ENCODE data around the gene MAMDC2. TPM values are rescaled to one million over a fixed set of nuclear protein-coding genes. Genes with fewer than 3 reads are reported as not detected.

MAMDC2 gene
- total RNA-seq, 1 donor from 2014 or later: 211 TPM

DNA sequence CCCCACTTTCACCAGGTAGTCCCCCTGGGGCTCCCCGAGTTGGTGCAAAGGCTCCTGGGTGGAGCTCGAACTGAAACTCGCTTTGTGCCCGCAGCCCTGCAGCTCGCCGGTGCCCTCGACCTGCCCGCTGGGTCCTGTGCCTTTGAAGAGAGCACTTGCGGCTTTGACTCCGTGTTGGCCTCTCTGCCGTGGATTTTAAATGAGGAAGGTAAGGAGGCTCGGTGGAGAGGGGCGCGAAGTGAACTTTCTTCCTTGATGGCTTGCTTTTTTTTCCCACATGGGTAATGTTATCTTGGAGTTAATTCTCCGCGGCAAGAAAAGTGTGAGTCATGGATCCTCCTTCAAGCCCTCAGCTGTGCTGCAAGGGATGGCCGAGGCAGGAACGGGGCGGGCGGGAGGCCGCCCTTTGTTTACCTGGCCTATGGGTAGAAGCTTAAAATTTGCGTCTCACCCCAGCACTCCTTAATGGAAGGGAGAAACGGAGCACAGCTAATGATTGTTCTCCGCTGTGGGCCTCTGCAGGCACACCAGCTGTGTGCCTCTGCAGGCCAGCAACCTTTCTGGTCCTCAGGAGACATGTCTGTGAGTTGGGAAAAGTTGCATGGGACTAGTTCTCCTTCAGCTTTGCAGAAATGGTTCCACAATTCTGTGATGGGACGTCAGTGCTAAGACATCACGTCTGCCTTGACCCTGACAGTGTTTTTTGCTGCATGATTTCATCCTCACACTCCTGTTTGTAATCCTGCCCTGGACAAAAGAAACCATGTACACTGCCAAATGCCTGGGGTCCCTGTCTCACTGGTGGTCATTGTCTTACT, 1.1 kb downstream of the MAMDC2 start:
- Histone ChIP-seq H3K27ac (ENCODE audit: low read depth, low read length) (peak overlapping the region; percentile 50), H3K4me3 (ENCODE audit: insufficient read depth, low read depth, low read length) (peak overlapping the region; percentile 73), H3K27me3 (ENCODE audit: insufficient read depth, low read length) (no peaks in the 10 kb centered on the region), H3K4me2 (ENCODE audit: low read length) (peak overlapping the region; percentile 96), H3K9me3 (ENCODE audit: insufficient read depth, low read depth, low read length) (no peaks in the 10 kb centered on the region), H2AFZ (ENCODE audit: low read depth, low read length) (peak overlapping the region; percentile 86), H3K4me1 (ENCODE audit: insufficient read depth, low read length) (peaks cover 38% of the 10 kb centered on the region), H3K79me2 (ENCODE audit: insufficient read depth, low read length) (peaks cover 14% of the 10 kb centered on the region), H3K36me3 (ENCODE audit: insufficient read depth, low read length) (no peaks in the 10 kb centered on the region), H3K9ac (ENCODE audit: low read length) (peak overlapping the region; percentile 77), H4K20me1 (ENCODE audit: insufficient read depth, low read length) (no peaks in the 10 kb centered on the region)
- Mint-ChIP-seq H3K9me3 (ENCODE audit: unreplicated experiment) (no peaks in the 10 kb centered on the region), H3K4me1 (ENCODE audit: low read depth, unreplicated experiment) (peaks cover 46% of the 10 kb centered on the region), H3K4me3 (ENCODE audit: unreplicated experiment) (peak overlapping the region; percentile 95), H3K36me3 (ENCODE audit: low read depth, unreplicated experiment) (peaks cover 17% of the 10 kb centered on the region), H3K27me3 (ENCODE audit: low read depth, unreplicated experiment) (no peaks in the 10 kb centered on the region), H3K27ac (ENCODE audit: unreplicated experiment) (peak overlapping the region; percentile 88)
- TF ChIP-seq, protein P1, sequence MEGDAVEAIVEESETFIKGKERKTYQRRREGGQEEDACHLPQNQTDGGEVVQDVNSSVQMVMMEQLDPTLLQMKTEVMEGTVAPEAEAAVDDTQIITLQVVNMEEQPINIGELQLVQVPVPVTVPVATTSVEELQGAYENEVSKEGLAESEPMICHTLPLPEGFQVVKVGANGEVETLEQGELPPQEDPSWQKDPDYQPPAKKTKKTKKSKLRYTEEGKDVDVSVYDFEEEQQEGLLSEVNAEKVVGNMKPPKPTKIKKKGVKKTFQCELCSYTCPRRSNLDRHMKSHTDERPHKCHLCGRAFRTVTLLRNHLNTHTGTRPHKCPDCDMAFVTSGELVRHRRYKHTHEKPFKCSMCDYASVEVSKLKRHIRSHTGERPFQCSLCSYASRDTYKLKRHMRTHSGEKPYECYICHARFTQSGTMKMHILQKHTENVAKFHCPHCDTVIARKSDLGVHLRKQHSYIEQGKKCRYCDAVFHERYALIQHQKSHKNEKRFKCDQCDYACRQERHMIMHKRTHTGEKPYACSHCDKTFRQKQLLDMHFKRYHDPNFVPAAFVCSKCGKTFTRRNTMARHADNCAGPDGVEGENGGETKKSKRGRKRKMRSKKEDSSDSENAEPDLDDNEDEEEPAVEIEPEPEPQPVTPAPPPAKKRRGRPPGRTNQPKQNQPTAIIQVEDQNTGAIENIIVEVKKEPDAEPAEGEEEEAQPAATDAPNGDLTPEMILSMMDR (IDR thresholded peaks at IDR 0.05; ENCODE audit: insufficient read depth, low read depth, low read length): no peak
- TF ChIP-seq EZH2 (IDR thresholded peaks at IDR 0.05; ENCODE audit: insufficient read depth, low read length): no peak
- DNase-seq (ENCODE audit: low read depth): peak; percentile 52
- peak; percentile 9 for FAIRE-seq

DNA sequence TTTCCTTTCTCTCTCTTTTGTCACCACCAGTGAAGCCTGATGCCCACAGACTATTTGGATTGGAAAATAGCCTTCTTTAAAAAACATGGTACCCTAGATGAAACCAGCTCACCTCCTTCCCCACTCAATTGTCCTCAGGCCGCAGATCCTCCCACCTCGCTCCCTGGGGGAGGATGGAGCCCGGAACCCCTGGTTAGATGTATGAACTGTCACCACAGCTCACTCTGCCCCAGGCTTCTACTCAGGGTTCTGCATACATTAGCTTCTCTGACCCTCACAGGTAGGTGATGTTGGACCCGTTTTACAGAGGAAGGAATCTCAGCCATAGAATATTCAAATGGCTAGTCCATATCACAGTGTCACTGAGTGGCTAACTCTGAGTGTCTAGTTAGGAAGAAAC, 1.8 kb downstream of the MAMDC2 start:
- peak overlapping the region; percentile 96 for H3K4me2 ChIP-seq (ENCODE audit: low read length)
- H3K4me1 ChIP-seq (ENCODE audit: insufficient read depth, low read length): peaks cover 38% of the 10 kb centered on the region
- Mint-ChIP-seq H3K27ac (ENCODE audit: unreplicated experiment) (peak overlapping the region; percentile 37), H3K27me3 (ENCODE audit: low read depth, unreplicated experiment) (no peaks in the 10 kb centered on the region), H3K36me3 (ENCODE audit: low read depth, unreplicated experiment) (peaks cover 17% of the 10 kb centered on the region), H3K9me3 (ENCODE audit: unreplicated experiment) (no peaks in the 10 kb centered on the region), H3K4me1 (ENCODE audit: low read depth, unreplicated experiment) (peaks cover 53% of the 10 kb centered on the region), H3K4me3 (ENCODE audit: unreplicated experiment) (peak overlapping the region; percentile 95)
- no peaks in the 10 kb centered on the region for H3K27me3 ChIP-seq (ENCODE audit: insufficient read depth, low read length)
- H2AFZ ChIP-seq (ENCODE audit: low read depth, low read length): no peak overlapping the region
- H4K20me1 ChIP-seq (ENCODE audit: insufficient read depth, low read length): no peaks in the 10 kb centered on the region
- H3K4me3 ChIP-seq (ENCODE audit: insufficient read depth, low read depth, low read length): no peak overlapping the region
- peak overlapping the region; percentile 77 for H3K9ac ChIP-seq (ENCODE audit: low read length)
- DNase-seq (ENCODE audit: low read depth): no peak
- no peak for FAIRE-seq
- no peaks in the 10 kb centered on the region for H3K9me3 ChIP-seq (ENCODE audit: insufficient read depth, low read depth, low read length)
- TF ChIP-seq, protein P1 (IDR thresholded peaks at IDR 0.05; ENCODE audit: insufficient read depth, low read depth, low read length): no peak
- no peak for TF ChIP-seq EZH2 (IDR thresholded peaks at IDR 0.05; ENCODE audit: insufficient read depth, low read length)
- no peak overlapping the region for H3K27ac ChIP-seq (ENCODE audit: low read depth, low read length)
- peaks cover 14% of the 10 kb centered on the region for H3K79me2 ChIP-seq (ENCODE audit: insufficient read depth, low read length)
- H3K36me3 ChIP-seq (ENCODE audit: insufficient read depth, low read length): no peaks in the 10 kb centered on the region

All from astrocyte (in vitro differentiated cells and primary cell).